ENCODE results near the gene THSD7B. TPM values are rescaled to one million over a fixed set of nuclear protein-coding genes. Genes with fewer than 3 reads are reported as not detected.
"Not testable (repeated sequence)": the region's sequence is repeated elsewhere in the genome, so short reads cannot be mapped to it uniquely, and the experiment has no call there.

THSD7B gene
- total RNA-seq, 1 donor from 2014 or later = 0.81 TPM

GRCh38 chr2:137298377-137298776 lies 533.0 kb downstream of the THSD7B start:
- TF ChIP-seq CTCF (conservative IDR thresholded peaks at IDR 0.05; ENCODE audit: low read depth, low read length) = no peak
- no peak for DNase-seq (ENCODE audit: low read depth)
- H3K4me3 ChIP-seq (ENCODE audit: low read depth, low read length) = no peak overlapping the region

- no peak for DNase-seq (ENCODE audit: low read depth)
- no peak for TF ChIP-seq CTCF (conservative IDR thresholded peaks at IDR 0.05; ENCODE audit: low read depth, low read length)
- H3K4me3 ChIP-seq (ENCODE audit: low read depth, low read length) = no peak overlapping the region
Observed at GRCh38 chr2:137300987-137301386, 535.6 kb downstream of the THSD7B start.

GRCh38 chr2:137302957-137303356 lies 537.6 kb downstream of the THSD7B start:
- no peak for DNase-seq (ENCODE audit: low read depth)
- TF ChIP-seq CTCF (conservative IDR thresholded peaks at IDR 0.05; ENCODE audit: low read depth, low read length) = no peak
- H3K4me3 ChIP-seq (ENCODE audit: low read depth, low read length) = no peak overlapping the region

- no peak for DNase-seq (ENCODE audit: low read depth)
- no peak overlapping the region for H3K4me3 ChIP-seq (ENCODE audit: low read depth, low read length)
- no peak for TF ChIP-seq CTCF (conservative IDR thresholded peaks at IDR 0.05; ENCODE audit: low read depth, low read length)
Observed at GRCh38 chr2:137316075-137316474, 550.7 kb downstream of the THSD7B start.

- DNase-seq (ENCODE audit: low read depth) = no peak
- no peak for TF ChIP-seq CTCF (conservative IDR thresholded peaks at IDR 0.05; ENCODE audit: low read depth, low read length)
- no peak overlapping the region for H3K4me3 ChIP-seq (ENCODE audit: low read depth, low read length)
Observed at GRCh38 chr2:137321566-137321965, 556.2 kb downstream of the THSD7B start.

GRCh38 chr2:137331562-137331961 lies 566.2 kb downstream of the THSD7B start:
- not testable (repeated sequence) for DNase-seq (ENCODE audit: low read depth); H3K4me3 ChIP-seq (ENCODE audit: low read depth, low read length)

- no peak for TF ChIP-seq CTCF (conservative IDR thresholded peaks at IDR 0.05; ENCODE audit: low read depth, low read length)
- H3K4me3 ChIP-seq (ENCODE audit: low read depth, low read length) = no peak overlapping the region
- no peak for DNase-seq (ENCODE audit: low read depth)
Observed at GRCh38 chr2:137333386-137334165, 568.2 kb downstream of the THSD7B start.
